CD14-positive monocyte (primary cell): ENCODE data around the gene ARNT2. TPM values are rescaled to one million over a fixed set of nuclear protein-coding genes. Genes with fewer than 3 reads are reported as not detected.

Source experiments
- DNase-seq, 3 donors: peaks; one replicate each; pipeline ENCODE4 v3.0.0-alpha.2; 2011 to 2022
- H2AFZ ChIP-seq: 2 replicates; pipeline ENCODE4 v1.6.0; 2012; ENCODE audit warnings: mild to moderate bottlenecking, low read depth, low read length, inconsistent platforms; ENCODE audit not compliant: insufficient read depth, poor library complexity, severe bottlenecking
- H3K27ac ChIP-seq, 2 donors: 1 replicate in 1 of 2; 2 replicates in 1 of 2; pipeline ENCODE4 v1.5.1; 2012 to 2013; ENCODE audit warnings: low read length in 2 of 2, control low read depth in 1 of 2, inconsistent platforms in 1 of 2, low read depth in 1 of 2, mild to moderate bottlenecking in 1 of 2
- H3K27me3 ChIP-seq, 2 donors: one replicate each; pipeline versions ENCODE4 v1.6.0 to v1.6.1; 2011 to 2013; ENCODE audit warnings: low read length in 2 of 2; ENCODE audit not compliant: control insufficient read depth in 2 of 2, insufficient read depth in 2 of 2
- H3K36me3 ChIP-seq, 2 donors: replicated peaks in 1 of 2; 1 replicate in 1 of 2; 2 replicates in 1 of 2; pipeline versions ENCODE4 v1.5.1 to v1.6.1; 2012 to 2013; ENCODE audit warnings: low read length in 2 of 2, control low read depth in 1 of 2, inconsistent platforms in 1 of 2, mild to moderate bottlenecking in 1 of 2; ENCODE audit not compliant: insufficient read depth in 2 of 2, control insufficient read depth in 1 of 2
- H3K4me1 ChIP-seq, 2 donors: 1 replicate in 1 of 2; 2 replicates in 1 of 2; pipeline versions ENCODE4 v1.5.1 to v1.6.1; 2012 to 2013; ENCODE audit warnings: low read length in 2 of 2, control low read depth in 1 of 2, inconsistent platforms in 1 of 2, mild to moderate bottlenecking in 1 of 2, moderate library complexity in 1 of 2; ENCODE audit not compliant: insufficient read depth in 2 of 2, control insufficient read depth in 1 of 2
- H3K4me2 ChIP-seq: replicated peaks from 2 replicates; pipeline ENCODE3; 2012; ENCODE audit warnings: low read length, moderate library complexity, mild to moderate bottlenecking; ENCODE audit not compliant: poor library complexity, severe bottlenecking; ENCODE audit errors: extremely low read depth
- H3K4me3 ChIP-seq, 3 experiments: fragments of 200-600 bp in 1 of 3; sonication (generic) in 1 of 3; replicated peaks in 1 of 3; 1 replicate in 2 of 3; 2 replicates in 1 of 3; pipeline ENCODE4 v1.5.1; 2011 to 2013; ENCODE audit warnings: low read length in 3 of 3, mild to moderate bottlenecking in 3 of 3, control low read depth in 2 of 3, low read depth in 2 of 3, inconsistent platforms in 1 of 3, moderate library complexity in 1 of 3
- H3K79me2 ChIP-seq: 2 replicates; pipeline ENCODE4 v1.6.0; 2012; ENCODE audit warnings: mild to moderate bottlenecking, control low read depth, inconsistent platforms, low read length, moderate library complexity; ENCODE audit not compliant: insufficient read depth
- H3K9ac ChIP-seq: 2 replicates; pipeline ENCODE4 v1.6.0; 2017; ENCODE audit warnings: low read length, mild to moderate bottlenecking; ENCODE audit not compliant: insufficient read depth, poor library complexity, severe bottlenecking
- H3K9me3 ChIP-seq, 2 donors: replicated peaks in 1 of 2; 1 replicate in 1 of 2; 2 replicates in 1 of 2; pipeline versions ENCODE4 v1.5.1 to v1.6.1; 2012 to 2013; ENCODE audit warnings: low read length in 2 of 2, control low read depth in 1 of 2; ENCODE audit not compliant: control insufficient read depth in 1 of 2, insufficient read depth in 1 of 2
- H4K20me1 ChIP-seq: 2 replicates; pipeline ENCODE4 v1.6.0; 2012; ENCODE audit warnings: mild to moderate bottlenecking, low read length, control low read depth, moderate library complexity; ENCODE audit not compliant: insufficient read depth
- H3K27ac Mint-ChIP-seq, 7 donors: one replicate each; pipeline ENCODE4 v1.8.0; 2020; ENCODE audit warnings: mild to moderate bottlenecking in 7 of 7, mixed read lengths in 7 of 7, moderate library complexity in 6 of 7, inconsistent platforms in 2 of 7
- H3K27me3 Mint-ChIP-seq, 3 donors: one replicate each; pipeline ENCODE4 v1.8.0; 2021 to 2022; ENCODE audit warnings: low read depth in 3 of 3, mild to moderate bottlenecking in 3 of 3, mixed read lengths in 3 of 3, moderate library complexity in 3 of 3, inconsistent platforms in 1 of 3
- H3K36me3 Mint-ChIP-seq, 2 donors: one replicate each; pipeline ENCODE4 v1.8.0; 2020; ENCODE audit warnings: mixed read lengths in 2 of 2, inconsistent platforms in 1 of 2, mild to moderate bottlenecking in 1 of 2
- H3K4me1 Mint-ChIP-seq: one replicate; pipeline ENCODE4 v1.8.0; 2020; ENCODE audit warnings: mild to moderate bottlenecking, mixed read lengths
- H3K4me3 Mint-ChIP-seq, 2 donors: one replicate each; pipeline ENCODE4 v1.8.0; 2020; ENCODE audit warnings: mild to moderate bottlenecking in 2 of 2, mixed read lengths in 2 of 2, moderate library complexity in 1 of 2
- H3K9me3 Mint-ChIP-seq, 7 donors: one replicate each; pipeline ENCODE4 v1.8.0; 2020 to 2022; ENCODE audit warnings: mixed read lengths in 7 of 7, mild to moderate bottlenecking in 6 of 7, moderate library complexity in 6 of 7, inconsistent platforms in 2 of 7
- WGBS: methylation state at CpG from one replicate; pipeline ENCODE4 v1.1.5; 2013; ENCODE audit warnings: missing lambda C conversion rate; ENCODE audit not compliant: insufficient coverage; 5-methylcytosine and 5-hydroxymethylcytosine counted together
- intact Hi-C, 2 donors: fragments of 100-400 bp; cut with micrococcal nuclease; formaldehyde crosslinking; loops; one replicate each; pipeline versions ENCODE4 v1.15.0 to v1.15.1; 2023
- polyA plus RNA-seq, 3 donors: library from polyadenylated mRNA; depleted of rRNA in 1 of 3; unstranded in 2 of 3; stranded (reverse) in 1 of 3; fragments of 300-500 nt in 2 of 3; fragments of >200 nt in 1 of 3; fragmentation: Illumina TruSeq in 2 of 3; gene quantifications; 1 replicate in 2 of 3; 2 replicates in 1 of 3; pipeline ENCODE4 v1.2.3, GENCODE V29; 2012 to 2021
- TF ChIP-seq, protein P1 (sequence below): fragments of 200-600 bp; IDR thresholded peaks from one replicate; pipeline ENCODE4 v1.8.0; 2022; ENCODE audit warnings: antibody characterized with exemption, mild to moderate bottlenecking

Gene ARNT2
- polyA plus RNA-seq, 3 donors: not detected

DNA sequence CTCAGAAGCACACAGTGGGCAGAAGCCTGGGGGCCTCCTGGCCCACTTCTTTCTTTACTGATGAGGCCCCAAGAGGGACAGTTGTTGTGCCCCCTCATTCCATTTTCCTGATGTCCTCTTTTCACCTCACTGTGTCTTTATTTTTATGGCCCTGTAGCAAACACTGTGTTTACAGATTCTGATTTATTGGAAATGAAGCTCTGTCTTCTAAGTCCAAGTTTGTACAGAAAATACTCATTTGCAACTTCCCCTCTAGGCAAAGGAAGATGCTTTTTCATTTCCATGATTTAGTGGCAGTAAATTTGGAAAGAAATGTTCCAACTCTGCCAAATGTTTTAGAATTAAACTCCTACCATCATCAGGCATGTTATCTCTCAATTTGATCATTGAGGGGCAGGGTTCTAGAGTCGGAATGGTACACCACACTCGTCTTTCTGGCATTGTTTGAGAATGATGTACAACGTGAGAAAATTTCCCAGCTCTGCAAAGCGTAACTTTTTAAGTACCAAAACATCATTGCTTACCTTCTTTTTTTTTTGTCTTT, 129.7 kb downstream of the ARNT2 start:
- DNase-seq: no peak
- no peaks in the 10 kb centered on the region for H3K27me3 ChIP-seq
- H3K27ac ChIP-seq: no peak overlapping the region
- intact Hi-C loops: no loop called here
- no peaks in the 10 kb centered on the region for H4K20me1 ChIP-seq
- no peak overlapping the region for H3K9ac ChIP-seq
- H3K36me3 Mint-ChIP-seq: no peaks in the 10 kb centered on the region
- no CpG with 5 or more reads among the region's 4 CpGs for WGBS
- no peak overlapping the region for H3K4me3 Mint-ChIP-seq
- no peaks in the 10 kb centered on the region for H3K36me3 ChIP-seq
- H3K9me3 Mint-ChIP-seq: peaks cover 2 to 14% (median 3%) of the 10 kb centered on the region in 7 donors
- no peak overlapping the region for H2AFZ ChIP-seq
- TF ChIP-seq, protein P1, sequence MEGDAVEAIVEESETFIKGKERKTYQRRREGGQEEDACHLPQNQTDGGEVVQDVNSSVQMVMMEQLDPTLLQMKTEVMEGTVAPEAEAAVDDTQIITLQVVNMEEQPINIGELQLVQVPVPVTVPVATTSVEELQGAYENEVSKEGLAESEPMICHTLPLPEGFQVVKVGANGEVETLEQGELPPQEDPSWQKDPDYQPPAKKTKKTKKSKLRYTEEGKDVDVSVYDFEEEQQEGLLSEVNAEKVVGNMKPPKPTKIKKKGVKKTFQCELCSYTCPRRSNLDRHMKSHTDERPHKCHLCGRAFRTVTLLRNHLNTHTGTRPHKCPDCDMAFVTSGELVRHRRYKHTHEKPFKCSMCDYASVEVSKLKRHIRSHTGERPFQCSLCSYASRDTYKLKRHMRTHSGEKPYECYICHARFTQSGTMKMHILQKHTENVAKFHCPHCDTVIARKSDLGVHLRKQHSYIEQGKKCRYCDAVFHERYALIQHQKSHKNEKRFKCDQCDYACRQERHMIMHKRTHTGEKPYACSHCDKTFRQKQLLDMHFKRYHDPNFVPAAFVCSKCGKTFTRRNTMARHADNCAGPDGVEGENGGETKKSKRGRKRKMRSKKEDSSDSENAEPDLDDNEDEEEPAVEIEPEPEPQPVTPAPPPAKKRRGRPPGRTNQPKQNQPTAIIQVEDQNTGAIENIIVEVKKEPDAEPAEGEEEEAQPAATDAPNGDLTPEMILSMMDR: no peak
- H3K4me2 ChIP-seq: no peak overlapping the region
- H3K27ac Mint-ChIP-seq: no peak overlapping the region
- no peaks in the 10 kb centered on the region for H3K4me1 ChIP-seq
- H3K79me2 ChIP-seq: no peaks in the 10 kb centered on the region
- peaks cover 1% of the 10 kb centered on the region for H3K4me1 Mint-ChIP-seq
- H3K4me3 ChIP-seq: no peak overlapping the region
- peaks cover 0 to 6% of the 10 kb centered on the region in 2 donors for H3K9me3 ChIP-seq
- H3K27me3 Mint-ChIP-seq: peaks cover 3 to 5% (median 4%) of the 10 kb centered on the region in 3 donors

DNA sequence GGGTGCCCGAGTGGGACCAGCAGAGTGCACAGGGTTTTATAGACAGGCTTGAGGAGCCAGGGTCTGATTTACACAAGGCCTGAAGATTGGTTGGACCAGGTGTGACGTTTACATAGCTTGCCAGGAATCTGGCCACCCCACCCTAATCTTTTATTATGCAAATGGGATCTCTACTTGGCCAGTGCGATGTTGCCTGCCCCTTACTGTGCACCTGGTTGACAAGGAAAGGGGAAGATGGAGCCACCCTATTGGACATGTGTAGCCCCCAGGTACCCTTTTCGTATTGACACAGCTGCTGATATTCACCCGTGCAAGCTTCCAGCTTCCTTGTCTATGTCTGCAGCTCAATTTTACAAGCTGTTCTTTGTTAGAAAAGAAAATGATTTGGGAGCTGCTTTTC, 132.0 kb downstream of the ARNT2 start:
- Mint-ChIP-seq H3K27me3 (peaks cover 0 to 7% (median 1%) of the 10 kb centered on the region in 3 donors), H3K9me3 (peaks cover 2 to 14% (median 3%) of the 10 kb centered on the region in 7 donors), H3K4me3 (no peak overlapping the region), H3K4me1 (peaks cover 1% of the 10 kb centered on the region), H3K27ac (no peak overlapping the region), H3K36me3 (no peaks in the 10 kb centered on the region)
- Histone ChIP-seq H3K9ac (no peak overlapping the region), H3K4me3 (no peak overlapping the region), H3K27ac (no peak overlapping the region), H3K36me3 (no peaks in the 10 kb centered on the region), H2AFZ (no peak overlapping the region), H3K27me3 (no peaks in the 10 kb centered on the region), H3K79me2 (no peaks in the 10 kb centered on the region), H3K4me1 (no peaks in the 10 kb centered on the region), H3K9me3 (peaks cover 0 to 6% of the 10 kb centered on the region in 2 donors), H3K4me2 (no peak overlapping the region), H4K20me1 (no peaks in the 10 kb centered on the region)
- intact Hi-C loops: no loop called here
- 94% methylated on average over 3 of the region's 5 CpGs for WGBS
- DNase-seq: no peak
- TF ChIP-seq, protein P1: no peak
